GM12878 (cell line): Measurements from ENCODE around the gene TIMP2. TPM values are rescaled to one million over a fixed set of nuclear protein-coding genes. Genes with fewer than 3 reads are reported as not detected.

Experiments
- ATAC-seq: fragments of 200-7000 bp; cut with Tn5 transposase; 3 replicates; pipeline ENCODE4 v1.9.1; 2020; ENCODE audit warnings: mild to moderate bottlenecking, moderate library complexity
- BruUV-seq: library from RNA; stranded (reverse); fragments of 400-500 nt; replicated peaks from 2 replicates; lab custom pipeline; 2021; lab: Mats Ljungman, UMichigan
- CTCF ChIA-PET: fragments of 300-600 bp; sonication (Branson Sonifier 250); formaldehyde crosslinking; extraction: SDS; loops from one replicate; lab custom pipeline; 2021; ENCODE audit warnings: inconsistent platforms; lab: Yijun Ruan, JAX
- POLR2A ChIA-PET: fragments of 350-600 bp; formaldehyde crosslinking; extraction: SDS; loops from one replicate; lab custom pipeline; 2021; ENCODE audit warnings: inconsistent platforms; lab: Charles Lee
- RAD21 ChIA-PET: fragments of 300-600 bp; sonication (Branson Sonifier 250); formaldehyde crosslinking; loops from one replicate; lab custom pipeline; 2023; ENCODE audit warnings: antibody characterized with exemption; ENCODE audit not compliant: unreplicated experiment; lab: Charles Lee
- SMC1A ChIA-PET: fragments of 300-600 bp; sonication (Branson Sonifier 250); formaldehyde crosslinking; loops from one replicate; lab custom pipeline; 2023; ENCODE audit not compliant: unreplicated experiment, uncharacterized antibody; lab: Charles Lee
- DNase-seq: peaks from one replicate; pipeline ENCODE4 v3.0.0-alpha.2; 2011; ENCODE audit warnings: low read depth, low spot score
- FAIRE-seq: peaks from 3 replicates; lab custom pipeline; 2011; peaks lifted over from hg19 to GRCh38; lab: Jason Lieb, UNC
- H2AFZ ChIP-seq: 2 replicates; pipeline ENCODE4 v1.6.0; 2011; ENCODE audit warnings: low read depth, low read length, control low read depth; ENCODE audit not compliant: control insufficient read depth
- H3K27ac ChIP-seq: 2 replicates; pipeline ENCODE4 v1.5.1; 2011; ENCODE audit warnings: control low read depth; ENCODE audit not compliant: control insufficient read depth, insufficient read depth
- H3K27me3 ChIP-seq, 2 experiments: replicated peaks in 1 of 2; 2 replicates each; pipeline versions ENCODE4 v1.6.0 to v1.6.1; 2011; ENCODE audit warnings: low read length in 1 of 2; ENCODE audit not compliant: control insufficient read depth in 2 of 2, insufficient read depth in 2 of 2
- H3K36me3 ChIP-seq, 2 experiments: 2 replicates each; pipeline ENCODE4 v1.5.1; 2011; ENCODE audit warnings: low read length in 1 of 2; ENCODE audit not compliant: control insufficient read depth in 2 of 2, insufficient read depth in 2 of 2
- H3K4me1 ChIP-seq: 2 replicates; pipeline ENCODE4 v1.6.1; 2011; ENCODE audit warnings: mild to moderate bottlenecking, low read length, moderate library complexity, mixed read lengths; ENCODE audit not compliant: control insufficient read depth, insufficient read depth
- H3K4me2 ChIP-seq: 2 replicates; pipeline ENCODE4 v1.6.0; 2011; ENCODE audit warnings: control low read depth; ENCODE audit not compliant: control insufficient read depth, insufficient read depth
- H3K4me3 ChIP-seq: fragments of 200-600 bp; sonication (generic); 2 replicates; pipeline ENCODE4 v1.5.1; 2016
- H3K79me2 ChIP-seq: 2 replicates; pipeline ENCODE4 v1.6.0; 2011; ENCODE audit warnings: low read length; ENCODE audit not compliant: control insufficient read depth, insufficient read depth
- H3K9ac ChIP-seq: 2 replicates; pipeline ENCODE4 v1.8.0; 2011; ENCODE audit warnings: low read length, control low read depth, mixed read lengths; ENCODE audit not compliant: control insufficient read depth, insufficient read depth
- H3K9me3 ChIP-seq: replicated peaks from 3 replicates; pipeline ENCODE4 v1.5.1; 2011; ENCODE audit warnings: mild to moderate bottlenecking, low read length; ENCODE audit not compliant: control insufficient read depth, insufficient read depth
- H4K20me1 ChIP-seq: 2 replicates; pipeline ENCODE4 v1.6.0; 2011; ENCODE audit not compliant: control insufficient read depth, insufficient read depth
- IRF4 ChIP-seq: IDR thresholded peaks from 2 replicates; pipeline ENCODE4 v1.6.1; 2011; ENCODE audit warnings: low read depth, low read length
- JUNB ChIP-seq: IDR thresholded peaks from 2 replicates; pipeline ENCODE4 v1.6.1; 2016; ENCODE audit warnings: antibody characterized with exemption, mild to moderate bottlenecking
- LARP7 ChIP-seq: fragments of 450-650 bp; IDR thresholded peaks from 2 replicates; pipeline ENCODE4 v1.6.1; 2017; ENCODE audit warnings: mild to moderate bottlenecking
- RFX5 ChIP-seq: IDR thresholded peaks from 2 replicates; pipeline ENCODE4 v1.6.1; 2011; ENCODE audit warnings: low read depth, low read length, improper control_type of control experiment
- SMAD5 ChIP-seq: IDR thresholded peaks from 2 replicates; pipeline ENCODE4 v1.6.1; 2016; ENCODE audit warnings: antibody characterized with exemption, low read depth
- WGBS: methylation state at CpG from one replicate; pipeline ENCODE4 v1.1.6; 2016; ENCODE audit warnings: low lambda C conversion rate; ENCODE audit not compliant: insufficient replicate concordance, insufficient coverage; ENCODE audit errors: missing lambda C conversion rate; 5-methylcytosine and 5-hydroxymethylcytosine counted together
- in situ Hi-C: fragments of 300-500 bp; cut with MboI; formaldehyde crosslinking; loops from 9 replicates; pipeline ENCODE4 v1.14.3; 2018; ENCODE audit warnings: mixed read lengths
- intact Hi-C: fragments of 100-400 bp; cut with micrococcal nuclease; formaldehyde crosslinking; loops from one replicate; pipeline ENCODE4 v1.14.2; 2022; ENCODE audit not compliant: unreplicated experiment
- polyA plus RNA-seq, 11 experiments: library from polyadenylated mRNA; depleted of rRNA in 4 of 11; unstranded in 6 of 11; stranded (reverse) in 5 of 11; fragments of >200 nt; fragmentation: Nextera tagmentation in 4 of 11; fragmentation: Illumina TruSeq in 1 of 11; extraction: Ambion mirVana in 4 of 11; extraction: Trizol in 1 of 11; gene quantifications; 1 replicate in 1 of 11; 2 replicates in 10 of 11; pipeline versions ENCODE4 v1.2.1 to v1.2.3, GENCODE V29; 2011 to 2016; ENCODE audit warnings: inconsistent platforms in 2 of 11, missing spikeins in 2 of 11, low read depth in 1 of 11
- total RNA-seq, 4 experiments: library from RNA; depleted of rRNA in 3 of 4; stranded (reverse); fragments of >200 nt in 3 of 4; fragmentation: Illumina TruSeq in 1 of 4; extraction: Trizol in 1 of 4; gene quantifications; 2 replicates each; pipeline versions ENCODE4 v1.2.1 to v1.2.3, GENCODE V29; 2013 to 2021
- TF ChIP-seq, protein P1 (sequence below): fragments of 450-650 bp; IDR thresholded peaks from 2 replicates; pipeline ENCODE4 v1.6.1; 2016; ENCODE audit warnings: mild to moderate bottlenecking

TIMP2 gene
- total and polyA plus RNA-seq, 10 of the 15 experiments (the other 5 are each of a cell fraction or from before 2014, with no cell fraction given), result 0.03 to 0.41 (median 0.04) TPM; not detected in 7

DNA sequence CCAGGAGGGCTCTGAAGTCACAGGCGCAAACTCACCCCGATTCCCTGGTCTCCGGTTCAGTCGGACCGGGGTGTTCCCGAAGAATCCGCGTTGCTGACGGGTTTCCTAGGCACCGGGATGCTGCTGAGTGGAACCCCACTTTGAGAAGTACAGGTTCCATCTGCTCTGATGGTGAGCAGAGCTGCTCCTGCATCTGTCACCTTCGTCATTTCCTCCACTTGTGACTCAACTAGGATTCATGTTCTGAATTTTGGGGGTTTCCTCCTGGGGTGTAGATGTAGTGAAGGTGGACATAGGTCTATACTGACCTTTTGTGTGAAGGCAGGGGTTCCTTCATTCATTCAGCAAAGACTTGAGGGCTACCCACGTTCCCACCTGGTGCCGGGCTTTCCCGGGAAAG, 29.5 kb upstream of the TIMP2 start:
- WGBS, result 41% methylated on average over 13 of the region's 14 CpGs
- no peak overlapping the region for H3K27ac ChIP-seq
- CTCF ChIA-PET, result interaction anchor here (0.6 kb wide), 1 partner anchor 891 kb away, joined by 3 read pairs; no protein-coding TSS in a partner anchor
- peaks cover 10% of the 10 kb centered on the region; the same call in 2 of the 3 replicates for H3K9me3 ChIP-seq
- POLR2A ChIA-PET, result no interaction called here
- H3K9ac ChIP-seq, result no peak overlapping the region
- no peak for DNase-seq
- no peak for FAIRE-seq
- no peaks in the 10 kb centered on the region for H3K36me3 ChIP-seq
- no peak overlapping the region for H3K4me2 ChIP-seq
- RAD21 ChIA-PET, result no interaction called here
- intact Hi-C loops, result no loop called here
- H3K79me2 ChIP-seq, result no peaks in the 10 kb centered on the region
- no TSS peak for BruUV-seq
- H3K4me3 ChIP-seq, result no peak overlapping the region
- H3K27me3 ChIP-seq, result no peaks in the 10 kb centered on the region; a peak in 2 of 4 replicates
- H2AFZ ChIP-seq, result no peak overlapping the region
- H3K4me1 ChIP-seq, result no peaks in the 10 kb centered on the region
- SMC1A ChIA-PET, result no interaction called here
- peak; percentile 36; the same call in 1 of the 3 replicates for ATAC-seq
- no peak for TF ChIP-seq SMAD5
- TF ChIP-seq LARP7, result no peak
- TF ChIP-seq, protein P1, sequence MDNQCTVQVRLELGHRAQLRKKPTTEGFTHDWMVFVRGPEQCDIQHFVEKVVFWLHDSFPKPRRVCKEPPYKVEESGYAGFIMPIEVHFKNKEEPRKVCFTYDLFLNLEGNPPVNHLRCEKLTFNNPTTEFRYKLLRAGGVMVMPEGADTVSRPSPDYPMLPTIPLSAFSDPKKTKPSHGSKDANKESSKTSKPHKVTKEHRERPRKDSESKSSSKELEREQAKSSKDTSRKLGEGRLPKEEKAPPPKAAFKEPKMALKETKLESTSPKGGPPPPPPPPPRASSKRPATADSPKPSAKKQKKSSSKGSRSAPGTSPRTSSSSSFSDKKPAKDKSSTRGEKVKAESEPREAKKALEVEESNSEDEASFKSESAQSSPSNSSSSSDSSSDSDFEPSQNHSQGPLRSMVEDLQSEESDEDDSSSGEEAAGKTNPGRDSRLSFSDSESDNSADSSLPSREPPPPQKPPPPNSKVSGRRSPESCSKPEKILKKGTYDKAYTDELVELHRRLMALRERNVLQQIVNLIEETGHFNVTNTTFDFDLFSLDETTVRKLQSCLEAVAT, result no peak
- TF ChIP-seq RFX5, result no peak
- TF ChIP-seq IRF4, result peak; percentile 27; the same call in 1 of the 2 replicates
- TF ChIP-seq JUNB, result peak; percentile 73
- in situ Hi-C loops, result no loop called here
- H4K20me1 ChIP-seq, result no peaks in the 10 kb centered on the region
